Measurements from ENCODE around the gene ACRBP. TPM values are rescaled to one million over a fixed set of nuclear protein-coding genes. Genes with fewer than 3 reads are reported as not detected.

ACRBP gene
- total RNA-seq, 1 donor from 2014 or later = 0.37 TPM

- H3K27ac Mint-ChIP-seq (ENCODE audit: unreplicated experiment) = no peak overlapping the region
- TF ChIP-seq CTCF (IDR thresholded peaks at IDR 0.05) = no peak
- peaks cover 41% of the 10 kb centered on the region for H3K36me3 Mint-ChIP-seq (ENCODE audit: low read depth)
- no peaks in the 10 kb centered on the region for H3K9me3 Mint-ChIP-seq (ENCODE audit: low read depth)
- no peaks in the 10 kb centered on the region for H3K4me1 Mint-ChIP-seq (ENCODE audit: low read depth)
- H3K27me3 Mint-ChIP-seq (ENCODE audit: low read depth) = no peaks in the 10 kb centered on the region
- DNase-seq (ENCODE audit: low spot score) = no peak
- H3K4me3 Mint-ChIP-seq (ENCODE audit: unreplicated experiment) = no peak overlapping the region
These were observed 3.6 kb upstream of the ACRBP start for GRCh38 chr12:6650832-6651231.

GRCh38 chr12:6646276-6647082 lies 753 bp downstream of the ACRBP start:
- no peak for DNase-seq (ENCODE audit: low spot score)
- peak overlapping the region; percentile 22 for H3K27ac Mint-ChIP-seq (ENCODE audit: unreplicated experiment)
- no peaks in the 10 kb centered on the region for H3K4me1 Mint-ChIP-seq (ENCODE audit: low read depth)
- H3K27me3 Mint-ChIP-seq (ENCODE audit: low read depth) = peaks cover 5% of the 10 kb centered on the region
- H3K9me3 Mint-ChIP-seq (ENCODE audit: low read depth) = peaks cover 10% of the 10 kb centered on the region
- no peak for TF ChIP-seq CTCF (IDR thresholded peaks at IDR 0.05)
- peaks cover 28% of the 10 kb centered on the region for H3K36me3 Mint-ChIP-seq (ENCODE audit: low read depth)
- H3K4me3 Mint-ChIP-seq (ENCODE audit: unreplicated experiment) = peak overlapping the region; percentile 60

- Mint-ChIP-seq H3K9me3 (ENCODE audit: low read depth) (peaks cover 10% of the 10 kb centered on the region), H3K4me3 (ENCODE audit: unreplicated experiment) (no peak overlapping the region), H3K4me1 (ENCODE audit: low read depth) (no peaks in the 10 kb centered on the region), H3K36me3 (ENCODE audit: low read depth) (peaks cover 19% of the 10 kb centered on the region), H3K27ac (ENCODE audit: unreplicated experiment) (no peak overlapping the region), H3K27me3 (ENCODE audit: low read depth) (peaks cover 10% of the 10 kb centered on the region)
- DNase-seq (ENCODE audit: low spot score) = no peak
- TF ChIP-seq CTCF (IDR thresholded peaks at IDR 0.05) = peak; percentile 70
These were observed 2.3 kb downstream of the ACRBP start for GRCh38 chr12:6644903-6645302.

GRCh38 chr12:6644257-6644596 lies 3.0 kb downstream of the ACRBP start:
- peaks cover 10% of the 10 kb centered on the region for H3K9me3 Mint-ChIP-seq (ENCODE audit: low read depth)
- TF ChIP-seq CTCF (IDR thresholded peaks at IDR 0.05) = no peak
- peaks cover 19% of the 10 kb centered on the region for H3K36me3 Mint-ChIP-seq (ENCODE audit: low read depth)

GRCh38 chr12:6643569-6644256 lies 3.5 kb downstream of the ACRBP start:
- TF ChIP-seq CTCF (IDR thresholded peaks at IDR 0.05) = no peak
- Mint-ChIP-seq H3K27ac (ENCODE audit: unreplicated experiment) (no peak overlapping the region), H3K27me3 (ENCODE audit: low read depth) (peaks cover 10% of the 10 kb centered on the region), H3K9me3 (ENCODE audit: low read depth) (peaks cover 10% of the 10 kb centered on the region), H3K36me3 (ENCODE audit: low read depth) (peaks cover 19% of the 10 kb centered on the region), H3K4me3 (ENCODE audit: unreplicated experiment) (no peak overlapping the region), H3K4me1 (ENCODE audit: low read depth) (no peaks in the 10 kb centered on the region)
- DNase-seq (ENCODE audit: low spot score) = no peak

More at GRCh38 chr12:6644257-6644596, 3.0 kb downstream of the ACRBP start:
- no peak overlapping the region for H3K27ac Mint-ChIP-seq (ENCODE audit: unreplicated experiment)
- DNase-seq (ENCODE audit: low spot score) = no peak
- H3K4me1 Mint-ChIP-seq (ENCODE audit: low read depth) = no peaks in the 10 kb centered on the region
- no peak overlapping the region for H3K4me3 Mint-ChIP-seq (ENCODE audit: unreplicated experiment)
- peaks cover 10% of the 10 kb centered on the region for H3K27me3 Mint-ChIP-seq (ENCODE audit: low read depth)

Measured in chondrocyte (in vitro differentiated cells).